HepG2 (cell line): ENCODE results near the gene PSD4. TPM values are rescaled to one million over a fixed set of nuclear protein-coding genes. Genes with fewer than 3 reads are reported as not detected.

Experiments used
- ARHGAP35 ChIP-seq: sonication (generic); formaldehyde crosslinking; IDR thresholded peaks from 2 replicates; pipeline ENCODE4 v1.9.0; 2022; ENCODE audit warnings: mild to moderate bottlenecking, inconsistent platforms, moderate library complexity, missing genetic modification reagents, borderline replicate concordance
- ATRX ChIP-seq: sonication (generic); formaldehyde crosslinking; IDR thresholded peaks from 2 replicates; pipeline ENCODE4 v1.4.0; 2020; ENCODE audit warnings: missing genetic modification reagents, borderline replicate concordance
- CREB3 ChIP-seq: sonication (generic); formaldehyde crosslinking; IDR thresholded peaks from 2 replicates; pipeline ENCODE4 v1.5.0; 2020; ENCODE audit warnings: missing genetic modification reagents
- CREM ChIP-seq, 2 experiments: sonication (generic) in 1 of 2; formaldehyde crosslinking in 1 of 2; IDR thresholded peaks; 2 replicates each; pipeline versions ENCODE4 v1.4.0 to v1.6.1; 2016 to 2020; ENCODE audit warnings: antibody characterized with exemption in 1 of 2, mild to moderate bottlenecking in 1 of 2, missing genetic modification reagents in 1 of 2
- DR1 ChIP-seq: sonication (generic); formaldehyde crosslinking; IDR thresholded peaks from 2 replicates; pipeline ENCODE4 v1.8.0; 2021; ENCODE audit warnings: mild to moderate bottlenecking, missing genetic modification reagents, inconsistent platforms
- DRAP1 ChIP-seq: IDR thresholded peaks from 2 replicates; pipeline ENCODE4 v1.6.1; 2016; ENCODE audit warnings: missing genetic modification reagents, missing compliant biosample characterization
- GRHL1 ChIP-seq: sonication (generic); formaldehyde crosslinking; conservative IDR thresholded peaks from 2 replicates; pipeline ENCODE4 v1.8.0; 2022; ENCODE audit warnings: missing genetic modification reagents
- GTF3A ChIP-seq: sonication (generic); formaldehyde crosslinking; conservative IDR thresholded peaks from 2 replicates; pipeline ENCODE4 v1.4.0; 2020; ENCODE audit warnings: mild to moderate bottlenecking, missing genetic modification reagents
- KDM1A ChIP-seq: IDR thresholded peaks from 2 replicates; pipeline ENCODE4 v1.6.1; 2016; ENCODE audit warnings: missing compliant biosample characterization
- MEIS1 ChIP-seq: sonication (generic); formaldehyde crosslinking; IDR thresholded peaks from 2 replicates; pipeline ENCODE4 v1.9.0; 2021; ENCODE audit warnings: mild to moderate bottlenecking, missing genetic modification reagents, moderate library complexity, borderline replicate concordance
- RBAK ChIP-seq: sonication (generic); formaldehyde crosslinking; IDR thresholded peaks from 2 replicates; pipeline ENCODE4 v1.5.1; 2020; ENCODE audit warnings: mild to moderate bottlenecking, missing genetic modification reagents
- ZBTB42 ChIP-seq: sonication (generic); formaldehyde crosslinking; IDR thresholded peaks from 2 replicates; pipeline ENCODE4 v1.5.0; 2020; ENCODE audit warnings: mild to moderate bottlenecking, missing genetic modification reagents
- ZGPAT ChIP-seq: IDR thresholded peaks from 2 replicates; pipeline ENCODE4 v1.6.1; 2016; ENCODE audit warnings: mild to moderate bottlenecking
- ZKSCAN8 ChIP-seq: IDR thresholded peaks from 2 replicates; pipeline ENCODE4 v1.6.1; 2016; ENCODE audit warnings: borderline replicate concordance, missing genetic modification reagents, missing compliant biosample characterization
- ZNF205 ChIP-seq: IDR thresholded peaks from 2 replicates; pipeline ENCODE4 v1.6.1; 2018; ENCODE audit warnings: missing biosample characterization, missing genetic modification reagents
- ZNF260 ChIP-seq: sonication (generic); formaldehyde crosslinking; IDR thresholded peaks from 2 replicates; pipeline ENCODE4 v1.4.0; 2020; ENCODE audit warnings: missing genetic modification reagents, low read depth, mild to moderate bottlenecking, borderline replicate concordance
- ZNF326 ChIP-seq: sonication (generic); formaldehyde crosslinking; IDR thresholded peaks from 2 replicates; pipeline ENCODE4 v1.4.0; 2020; ENCODE audit warnings: missing genetic modification reagents, borderline replicate concordance
- ZNF441 ChIP-seq: sonication (generic); formaldehyde crosslinking; IDR thresholded peaks from 2 replicates; pipeline ENCODE4 v1.7.0; 2021; ENCODE audit warnings: missing genetic modification reagents, borderline replicate concordance
- ZNF512B ChIP-seq: sonication (generic); formaldehyde crosslinking; IDR thresholded peaks from 2 replicates; pipeline ENCODE4 v1.5.1; 2020; ENCODE audit warnings: missing genetic modification reagents, mild to moderate bottlenecking, borderline replicate concordance
- ZNF564 ChIP-seq: sonication (generic); formaldehyde crosslinking; IDR thresholded peaks from 2 replicates; pipeline ENCODE4 v1.8.1; 2023; ENCODE audit warnings: mild to moderate bottlenecking, missing genetic modification reagents
- ZNF879 ChIP-seq: sonication (generic); formaldehyde crosslinking; IDR thresholded peaks from 2 replicates; pipeline ENCODE4 v1.8.1; 2023; ENCODE audit warnings: missing genetic modification reagents
- polyA plus RNA-seq, 8 experiments: library from polyadenylated mRNA; depleted of rRNA in 3 of 8; stranded (reverse) in 7 of 8; unstranded in 1 of 8; fragments of >200 nt; fragmentation: Illumina TruSeq in 4 of 8; extraction: Trizol in 4 of 8; gene quantifications; 2 replicates each; pipeline versions ENCODE4 v1.2.1 to v1.2.3, GENCODE V29; 2011 to 2016; ENCODE audit warnings: low read depth in 4 of 8, missing spikeins in 1 of 8, mixed read lengths in 1 of 8; ENCODE audit not compliant: insufficient read depth in 1 of 8
- total RNA-seq, 5 experiments: library from RNA; depleted of rRNA; stranded (reverse); fragments of >200 nt; fragmentation: Illumina TruSeq; extraction: Trizol; gene quantifications; 2 replicates each; pipeline ENCODE4 v1.2.3, GENCODE V29; 2016; ENCODE audit warnings: low read depth in 1 of 5

Gene PSD4
- total and polyA plus RNA-seq, 2 of the 13 experiments (the other 11 are each of a cell fraction or from before 2014, with no cell fraction given) = 5.8 to 9.4 TPM

GRCh38 chr2:113167115-113167932 lies 6.4 kb upstream of the PSD4 start (continued):
- TF ChIP-seq CREB3 (CRISPR knock-in tag) = no peak
- TF ChIP-seq ZNF205 (CRISPR knock-in tag) = peak; percentile 90
- TF ChIP-seq DRAP1 = peak; percentile 92
- TF ChIP-seq ATRX = no peak
- no peak for TF ChIP-seq ZNF879 (CRISPR knock-in tag)
- peak; percentile 86; the same call in 1 of the 2 replicates for TF ChIP-seq ZKSCAN8 (CRISPR knock-in tag)
- no peak; the same call in 1 of the 2 replicates for TF ChIP-seq ZNF441 (CRISPR knock-in tag)
- TF ChIP-seq CREM (IDR thresholded peaks at IDR 0.05) = peak; percentile 85
- TF ChIP-seq CREM (CRISPR knock-in tag; IDR thresholded peaks at IDR 0.05) = no peak
- no peak; the same call in 1 of the 2 replicates for TF ChIP-seq RBAK
- peak; percentile 60; the same call in 1 of the 2 replicates for TF ChIP-seq KDM1A
- TF ChIP-seq ZNF564 (CRISPR knock-in tag) = peak; percentile 91; the same call in 1 of the 2 replicates
- TF ChIP-seq ZNF326 (CRISPR knock-in tag) = no peak
- TF ChIP-seq GTF3A (CRISPR knock-in tag) = no peak
- TF ChIP-seq MEIS1 (CRISPR knock-in tag) = peak; percentile 99
- peak; percentile 100 for TF ChIP-seq ZNF512B (CRISPR knock-in tag)
- peak; percentile 93 for TF ChIP-seq ARHGAP35
- no peak for TF ChIP-seq GRHL1
- peak; percentile 99 for TF ChIP-seq ZGPAT (CRISPR knock-in tag)
- peak; percentile 58; the same call in 1 of the 2 replicates for TF ChIP-seq DR1
- no peak for TF ChIP-seq ZNF260
- peak; percentile 92 for TF ChIP-seq ZBTB42 (CRISPR knock-in tag)
